Measurements from ENCODE around the gene TIAM1.

TIAM1 gene

GRCh38 chr21:31133243-31133830, 210.7 kb downstream of the TIAM1 start:
- no peaks in the 10 kb centered on the region for H3F3A ChIP-seq (ENCODE audit: control insufficient read depth, insufficient read depth)
- H3K4me1 ChIP-seq (ENCODE audit: control insufficient read depth, low read length): no peaks in the 10 kb centered on the region
- no peaks in the 10 kb centered on the region for H3K9me2 ChIP-seq (replicated peaks; ENCODE audit: control insufficient read depth, low read length)
- no peaks in the 10 kb centered on the region for H3K9me3 ChIP-seq (ENCODE audit: control insufficient read depth, insufficient read depth, low read length)
- no peak overlapping the region for H3K27ac ChIP-seq (ENCODE audit: low read depth, low read length)
- H3K79me2 ChIP-seq (ENCODE audit: control insufficient read depth, low read length): no peaks in the 10 kb centered on the region
- H3K36me3 ChIP-seq (ENCODE audit: control insufficient read depth, low read length): no peaks in the 10 kb centered on the region
- no peak overlapping the region for H3K4me2 ChIP-seq (ENCODE audit: low read length)
- H3K4me3 ChIP-seq (ENCODE audit: low read length): no peak overlapping the region
- H3K27me3 ChIP-seq (ENCODE audit: control insufficient read depth, low read length): no peaks in the 10 kb centered on the region
- TF ChIP-seq CTCF (IDR thresholded peaks at IDR 0.05; ENCODE audit: low read depth, low read length, poor library complexity, severe bottlenecking): no peak
- no peak for TF ChIP-seq EZH2phosphoT487 (IDR thresholded peaks at IDR 0.05; ENCODE audit: borderline replicate concordance, low read length)
- no peaks in the 10 kb centered on the region for H4K20me1 ChIP-seq (ENCODE audit: control insufficient read depth, insufficient read depth, low read depth, low read length)

GRCh38 chr21:31132574-31133242, 211.4 kb downstream of the TIAM1 start:
- no peaks in the 10 kb centered on the region for H3K79me2 ChIP-seq (ENCODE audit: control insufficient read depth, low read length)
- H4K20me1 ChIP-seq (ENCODE audit: control insufficient read depth, insufficient read depth, low read depth, low read length): no peaks in the 10 kb centered on the region
- TF ChIP-seq EZH2phosphoT487 (IDR thresholded peaks at IDR 0.05; ENCODE audit: borderline replicate concordance, low read length): no peak
- TF ChIP-seq CTCF (IDR thresholded peaks at IDR 0.05; ENCODE audit: low read depth, low read length, poor library complexity, severe bottlenecking): no peak
- no peaks in the 10 kb centered on the region for H3K9me3 ChIP-seq (ENCODE audit: control insufficient read depth, insufficient read depth, low read length)
- no peaks in the 10 kb centered on the region for H3K27me3 ChIP-seq (ENCODE audit: control insufficient read depth, low read length)
- no peaks in the 10 kb centered on the region for H3K36me3 ChIP-seq (ENCODE audit: control insufficient read depth, low read length)
- H3K27ac ChIP-seq (ENCODE audit: low read depth, low read length): no peak overlapping the region
- no peaks in the 10 kb centered on the region for H3K4me1 ChIP-seq (ENCODE audit: control insufficient read depth, low read length)
- H3F3A ChIP-seq (ENCODE audit: control insufficient read depth, insufficient read depth): no peaks in the 10 kb centered on the region
- H3K4me2 ChIP-seq (ENCODE audit: low read length): no peak overlapping the region
- H3K4me3 ChIP-seq (ENCODE audit: low read length): no peak overlapping the region
- H3K9me2 ChIP-seq (replicated peaks; ENCODE audit: control insufficient read depth, low read length): no peaks in the 10 kb centered on the region

- Histone ChIP-seq H3K27ac (ENCODE audit: low read depth, low read length) (no peak overlapping the region), H4K20me1 (ENCODE audit: control insufficient read depth, insufficient read depth, low read depth, low read length) (no peaks in the 10 kb centered on the region), H3K4me2 (ENCODE audit: low read length) (no peak overlapping the region), H3F3A (ENCODE audit: control insufficient read depth, insufficient read depth) (no peaks in the 10 kb centered on the region), H3K79me2 (ENCODE audit: control insufficient read depth, low read length) (no peaks in the 10 kb centered on the region), H3K9me3 (ENCODE audit: control insufficient read depth, insufficient read depth, low read length) (no peaks in the 10 kb centered on the region), H3K27me3 (ENCODE audit: control insufficient read depth, low read length) (no peaks in the 10 kb centered on the region), H3K4me1 (ENCODE audit: control insufficient read depth, low read length) (no peaks in the 10 kb centered on the region), H3K9me2 (replicated peaks; ENCODE audit: control insufficient read depth, low read length) (no peaks in the 10 kb centered on the region), H3K4me3 (ENCODE audit: low read length) (no peak overlapping the region), H3K36me3 (ENCODE audit: control insufficient read depth, low read length) (no peaks in the 10 kb centered on the region)
- no peak for TF ChIP-seq CTCF (IDR thresholded peaks at IDR 0.05; ENCODE audit: low read depth, low read length, poor library complexity, severe bottlenecking)
- no peak for TF ChIP-seq EZH2phosphoT487 (IDR thresholded peaks at IDR 0.05; ENCODE audit: borderline replicate concordance, low read length)
Observed at GRCh38 chr21:31130821-31131220, 213.2 kb downstream of the TIAM1 start.

Data from DOHH2 (cell line).